Measurements from ENCODE around the gene SELENOM.
A peak's percentile ranks its signal among the peaks of the same experiment; 100 is the strongest.

GRCh38 chr22:31089160-31090100, 17.9 kb downstream of the SELENOM start:
- TF ChIP-seq EZH2 (optimal IDR thresholded peaks at IDR 0.05; ENCODE audit: low read depth, low read length), result no peak
- TF ChIP-seq CTCF (IDR thresholded peaks at IDR 0.05; ENCODE audit: low read length), result peak; percentile 87
- no peak for TF ChIP-seq EZH2phosphoT487 (IDR thresholded peaks at IDR 0.05; ENCODE audit: low read length)
